Smooth muscle cell (in vitro differentiated cells): ENCODE results near the gene LRRC37A3. TPM values are rescaled to one million over a fixed set of nuclear protein-coding genes. Genes with fewer than 3 reads are reported as not detected.
"Not testable (repeated sequence)": the region's sequence is repeated elsewhere in the genome, so short reads cannot be mapped to it uniquely, and the experiment has no call there.

Experiments
- DNase-seq: peaks from one replicate; lab custom pipeline; 2025; ENCODE audit not compliant: unreplicated experiment; lab: John Stamatoyannopoulos, UW
- H2AFZ ChIP-seq: fragments of 200-600 bp; sonication (generic); 2 replicates; pipeline ENCODE4 v1.6.0; 2016; ENCODE audit warnings: antibody characterized with exemption, low read depth, mild to moderate bottlenecking
- H3F3A ChIP-seq: fragments of 200-600 bp; sonication (generic); 2 replicates; pipeline ENCODE4 v1.6.0; 2017; ENCODE audit warnings: antibody characterized with exemption, low read depth
- H3K27ac ChIP-seq: fragments of 200-600 bp; sonication (generic); 2 replicates; pipeline ENCODE4 v1.5.1; 2016; ENCODE audit warnings: low read depth, mild to moderate bottlenecking
- H3K27me3 ChIP-seq: fragments of 200-600 bp; sonication (generic); 2 replicates; pipeline ENCODE4 v1.6.1; 2016; ENCODE audit warnings: low read depth, mild to moderate bottlenecking
- H3K36me3 ChIP-seq: fragments of 200-600 bp; sonication (generic); 2 replicates; pipeline ENCODE4 v1.5.1; 2016; ENCODE audit warnings: low read depth
- H3K4me1 ChIP-seq: fragments of 200-600 bp; sonication (generic); 2 replicates; pipeline ENCODE4 v1.5.1; 2016; ENCODE audit warnings: low read depth
- H3K4me2 ChIP-seq: fragments of 200-600 bp; sonication (generic); 2 replicates; pipeline ENCODE4 v1.6.0; 2016; ENCODE audit warnings: mild to moderate bottlenecking
- H3K4me3 ChIP-seq: fragments of 200-600 bp; sonication (generic); 2 replicates; pipeline ENCODE4 v1.5.1; 2016; ENCODE audit warnings: mild to moderate bottlenecking
- H3K79me2 ChIP-seq: fragments of 200-600 bp; sonication (generic); 2 replicates; pipeline ENCODE4 v1.6.0; 2016; ENCODE audit warnings: low read depth, mild to moderate bottlenecking
- H3K9ac ChIP-seq: fragments of 200-600 bp; sonication (generic); 2 replicates; pipeline ENCODE4 v1.6.0; 2016; ENCODE audit warnings: low read depth
- H3K9me3 ChIP-seq: fragments of 200-600 bp; sonication (generic); replicated peaks from 2 replicates; pipeline ENCODE4 v1.5.1; 2016; ENCODE audit warnings: low read depth
- H4K20me1 ChIP-seq: fragments of 200-600 bp; sonication (generic); 2 replicates; pipeline ENCODE4 v1.6.0; 2016; ENCODE audit warnings: low read depth
- CTCF ChIP-seq: fragments of 200-600 bp; sonication (generic); IDR thresholded peaks from 2 replicates; pipeline ENCODE4 v1.5.1; 2017; ENCODE audit warnings: borderline replicate concordance, mild to moderate bottlenecking, antibody characterized with exemption; ENCODE audit not compliant: insufficient read depth, poor library complexity, severe bottlenecking
- WGBS: methylation state at CpG from one replicate; pipeline ENCODE4 v1.1.7; 2016; ENCODE audit warnings: low lambda C conversion rate; 5-methylcytosine and 5-hydroxymethylcytosine counted together
- polyA plus RNA-seq: library from polyadenylated mRNA; unstranded; fragments of >200 nt; fragmentation: Nextera tagmentation; extraction: Ambion mirVana; gene quantifications from 2 replicates; pipeline ENCODE4 v1.2.1, GENCODE V29; 2016
- total RNA-seq: library from RNA; depleted of rRNA; stranded (reverse); fragments of >200 nt; gene quantifications from 2 replicates; pipeline ENCODE4 v1.2.3, GENCODE V29; 2014

Gene LRRC37A3
- total RNA-seq (7.2 and 11.7 TPM in 2 replicates), polyA plus RNA-seq (3.2 and 6.1 TPM in 2 replicates)

- not testable (repeated sequence) for H3K9me3 ChIP-seq, H3K4me1 ChIP-seq, H3K27me3 ChIP-seq, H3F3A ChIP-seq, H4K20me1 ChIP-seq, H3K36me3 ChIP-seq, H3K79me2 ChIP-seq
- Histone ChIP-seq H2AFZ (peak within 1 kb of the TSS; percentile 85), H3K4me3 (peak within 1 kb of the TSS; percentile 67), H3K27ac (peak within 1 kb of the TSS; percentile 55), H3K9ac (peak within 1 kb of the TSS; percentile 80), H3K4me2 (peak within 1 kb of the TSS; percentile 84)
- peak; percentile 100 for DNase-seq
- TF ChIP-seq CTCF = peak; percentile 98
- WGBS = 4% methylated on average over 47 of the region's 70 CpGs
Observed at GRCh38 chr17:64919289-64920025, at the start of gene LRRC37A3. Gene LRRC37A3 (minus strand): TSS chr17:64919478. CDS start chr17:64897257, 22,221 bp downstream.

GRCh38 chr17:64965873-64966287 lies 46.6 kb upstream of the LRRC37A3 start:
- H3F3A ChIP-seq, H3K9me3 ChIP-seq, H4K20me1 ChIP-seq, H3K9ac ChIP-seq, H3K27me3 ChIP-seq, H3K36me3 ChIP-seq, H3K79me2 ChIP-seq, H3K4me1 ChIP-seq: not testable (repeated sequence)
- Histone ChIP-seq H3K4me2 (peak overlapping the region; percentile 71), H3K27ac (peak overlapping the region; percentile 57), H3K4me3 (peak overlapping the region; percentile 45), H2AFZ (peak overlapping the region; percentile 34)
- DNase-seq = peak; percentile 11
- under 1% methylated on average over 35 of the region's 35 CpGs for WGBS
- peak; percentile 29 for TF ChIP-seq CTCF

- not testable (repeated sequence) for H3K36me3 ChIP-seq, H3F3A ChIP-seq, H3K9me3 ChIP-seq, H4K20me1 ChIP-seq, H3K9ac ChIP-seq, H3K4me1 ChIP-seq, H3K27me3 ChIP-seq, H3K79me2 ChIP-seq, DNase-seq
- peak overlapping the region; percentile 57 for H3K27ac ChIP-seq
- H3K4me2 ChIP-seq = peak overlapping the region; percentile 71
- WGBS = 54% methylated on average over 14 of the region's 14 CpGs
- H2AFZ ChIP-seq = peak overlapping the region; percentile 34
- H3K4me3 ChIP-seq = peak overlapping the region; percentile 45
Observed at GRCh38 chr17:64965256-64965872, 46.1 kb upstream of the LRRC37A3 start.

- no peak overlapping the region for H2AFZ ChIP-seq
- peaks cover 14% of the 10 kb centered on the region for H3F3A ChIP-seq
- H3K9ac ChIP-seq = no peak overlapping the region
- H4K20me1 ChIP-seq = no peaks in the 10 kb centered on the region
- H3K79me2 ChIP-seq = no peaks in the 10 kb centered on the region
- no peak for DNase-seq
- H3K4me2 ChIP-seq = no peak overlapping the region
- peaks cover 4% of the 10 kb centered on the region for H3K4me1 ChIP-seq
- no peak overlapping the region for H3K27ac ChIP-seq
- no peak overlapping the region for H3K4me3 ChIP-seq
- no peaks in the 10 kb centered on the region for H3K36me3 ChIP-seq
- 90% methylated on average over 9 of the region's 9 CpGs for WGBS
- no peaks in the 10 kb centered on the region for H3K27me3 ChIP-seq
- TF ChIP-seq CTCF = no peak
- no peaks in the 10 kb centered on the region for H3K9me3 ChIP-seq
Observed at GRCh38 chr17:64964796-64965195, 45.5 kb upstream of the LRRC37A3 start.

- H3K9ac ChIP-seq, H2AFZ ChIP-seq, H3K4me3 ChIP-seq, H4K20me1 ChIP-seq, H3K27ac ChIP-seq, H3K79me2 ChIP-seq, H3K36me3 ChIP-seq, DNase-seq, H3K27me3 ChIP-seq, H3K4me1 ChIP-seq, H3K4me2 ChIP-seq, H3K9me3 ChIP-seq: not testable (repeated sequence)
- WGBS = 98% methylated on average over 2 of the region's 2 CpGs
- peaks cover 19% of the 10 kb centered on the region for H3F3A ChIP-seq
Observed at GRCh38 chr17:64963814-64964213, 44.5 kb upstream of the LRRC37A3 start.
